ENCODE data around the gene BMP5.

The BMP5 gene

DNA sequence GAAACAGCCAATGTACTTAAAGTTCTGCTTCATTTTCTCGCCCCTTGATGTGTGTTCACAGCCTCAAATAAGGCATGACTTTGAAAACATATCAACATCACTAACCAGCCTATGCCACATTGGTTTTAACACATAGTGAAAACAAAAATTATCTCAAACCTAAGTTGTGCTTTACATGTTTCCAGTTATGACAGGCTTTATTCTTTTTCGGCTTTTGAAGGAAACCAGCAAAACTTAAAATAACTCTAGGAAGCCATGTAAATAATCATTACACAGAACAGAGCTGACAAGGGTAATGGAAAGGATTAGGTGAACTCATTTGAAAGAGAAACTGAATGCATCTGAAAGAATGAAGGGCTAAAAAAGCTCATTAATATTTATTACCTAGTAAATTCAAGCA is 42.1 kb downstream of the BMP5 start:
- Histone ChIP-seq H2AK5ac (ENCODE audit: low read length) (no peak overlapping the region), H3K4ac (ENCODE audit: low read depth, low read length) (no peak overlapping the region), H3K4me1 (ENCODE audit: control insufficient read depth, low read depth, low read length) (no peaks in the 10 kb centered on the region), H3K56ac (ENCODE audit: low read length) (no peak overlapping the region), H3K36me3 (ENCODE audit: control insufficient read depth, insufficient read depth, low read length) (no peaks in the 10 kb centered on the region), H4K5ac (ENCODE audit: low read length) (no peak overlapping the region), H3K18ac (ENCODE audit: low read length) (no peak overlapping the region), H3K4me3 (ENCODE audit: low read length) (no peak overlapping the region), H3K9ac (ENCODE audit: low read length) (no peak overlapping the region), H2BK15ac (replicated peaks; ENCODE audit: low read depth) (no peak overlapping the region), H3K23ac (ENCODE audit: low read length) (no peak overlapping the region), H3K4me2 (ENCODE audit: low read length) (no peak overlapping the region), H2BK120ac (ENCODE audit: low read depth, low read length) (no peak overlapping the region), H3K79me2 (ENCODE audit: control insufficient read depth, insufficient read depth, low read length) (no peaks in the 10 kb centered on the region), H4K8ac (ENCODE audit: low read depth, low read length) (no peak overlapping the region), H3K79me1 (ENCODE audit: low read length) (no peaks in the 10 kb centered on the region), H2BK5ac (ENCODE audit: low read length) (no peak overlapping the region), H3K27me3 (ENCODE audit: insufficient read depth, low read length, poor library complexity) (no peaks in the 10 kb centered on the region), H3K27ac (ENCODE audit: low read depth, low read length) (no peak overlapping the region)
- WGBS (ENCODE audit: extremely low coverage, insufficient coverage, low lambda C conversion rate), result no CpG with 5 or more reads among the region's 2 CpGs
- DNase-seq, result no peak

DNA sequence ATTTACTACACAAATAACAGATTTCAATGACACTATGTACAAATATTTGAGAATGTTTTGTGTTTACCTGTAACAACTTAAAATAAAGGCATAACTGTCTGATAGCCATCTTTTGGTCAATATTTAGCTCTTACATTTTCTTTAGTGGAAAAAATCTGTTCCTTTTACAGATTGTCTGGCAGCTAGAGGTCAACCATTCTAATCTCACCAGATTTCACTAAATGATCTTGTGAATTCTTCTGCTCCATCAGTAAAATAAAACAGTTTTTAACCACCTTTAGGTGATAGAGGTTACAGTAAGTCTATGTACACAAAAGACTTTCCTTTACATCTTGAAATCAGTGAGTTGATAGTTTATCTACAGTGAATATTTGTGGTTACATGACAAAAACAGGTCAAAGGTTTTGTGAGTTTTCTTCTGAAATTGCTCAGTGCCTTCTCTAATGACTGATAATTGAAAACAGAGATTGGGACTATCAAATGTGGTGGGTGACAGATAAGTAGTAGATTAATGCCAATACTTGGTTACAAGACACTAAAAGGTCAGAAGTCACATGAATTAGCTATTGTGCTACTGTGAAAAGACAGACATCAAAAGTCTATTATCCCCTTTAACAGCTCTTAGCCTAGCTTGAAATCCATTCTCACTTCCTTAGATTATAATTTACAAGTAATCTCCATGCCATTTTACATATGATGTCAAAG is 47.4 kb downstream of the BMP5 start:
- Histone ChIP-seq H3K4me3 (ENCODE audit: low read length) (no peak overlapping the region), H3K9ac (ENCODE audit: low read length) (no peak overlapping the region), H3K18ac (ENCODE audit: low read length) (no peak overlapping the region), H3K79me2 (ENCODE audit: control insufficient read depth, insufficient read depth, low read length) (no peaks in the 10 kb centered on the region), H3K36me3 (ENCODE audit: control insufficient read depth, insufficient read depth, low read length) (no peaks in the 10 kb centered on the region), H3K79me1 (ENCODE audit: low read length) (no peaks in the 10 kb centered on the region), H3K56ac (ENCODE audit: low read length) (no peak overlapping the region), H4K5ac (ENCODE audit: low read length) (no peak overlapping the region), H2AK5ac (ENCODE audit: low read length) (no peak overlapping the region), H4K8ac (ENCODE audit: low read depth, low read length) (no peak overlapping the region), H3K27me3 (ENCODE audit: insufficient read depth, low read length, poor library complexity) (no peaks in the 10 kb centered on the region), H3K27ac (ENCODE audit: low read depth, low read length) (no peak overlapping the region), H3K23ac (ENCODE audit: low read length) (no peak overlapping the region), H3K4ac (ENCODE audit: low read depth, low read length) (no peak overlapping the region), H2BK5ac (ENCODE audit: low read length) (no peak overlapping the region), H3K4me2 (ENCODE audit: low read length) (no peak overlapping the region), H3K4me1 (ENCODE audit: control insufficient read depth, low read depth, low read length) (no peaks in the 10 kb centered on the region), H2BK15ac (replicated peaks; ENCODE audit: low read depth) (no peak overlapping the region), H2BK120ac (ENCODE audit: low read depth, low read length) (no peak overlapping the region)
- peak; percentile 87 for DNase-seq

DNA sequence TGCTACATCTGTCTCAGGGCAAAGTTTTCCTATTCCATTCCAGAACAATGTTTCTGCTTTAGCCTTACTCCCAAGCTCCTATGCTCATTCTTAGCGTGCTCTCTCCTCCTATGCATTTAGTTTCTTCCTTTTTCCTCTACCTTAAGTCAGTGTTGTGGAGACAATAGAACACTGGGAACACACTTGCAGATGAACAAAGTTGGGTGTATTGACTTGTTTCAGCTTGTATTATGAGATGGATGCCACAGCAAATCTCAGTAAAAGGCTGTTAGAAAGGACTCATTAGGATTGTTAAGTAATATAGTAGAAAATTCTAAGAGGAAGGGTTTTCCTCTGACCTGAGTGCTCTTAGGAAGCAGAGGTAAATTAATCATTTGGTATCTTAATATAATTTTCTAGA is 48.4 kb downstream of the BMP5 start:
- no peaks in the 10 kb centered on the region for H3K36me3 ChIP-seq (ENCODE audit: control insufficient read depth, insufficient read depth, low read length)
- no peak overlapping the region for H3K9ac ChIP-seq (ENCODE audit: low read length)
- no peak overlapping the region for H2BK15ac ChIP-seq (replicated peaks; ENCODE audit: low read depth)
- no peak overlapping the region for H3K18ac ChIP-seq (ENCODE audit: low read length)
- no peaks in the 10 kb centered on the region for H3K4me1 ChIP-seq (ENCODE audit: control insufficient read depth, low read depth, low read length)
- H2BK120ac ChIP-seq (ENCODE audit: low read depth, low read length), result no peak overlapping the region
- DNase-seq, result peak; percentile 14
- no peak overlapping the region for H3K4me2 ChIP-seq (ENCODE audit: low read length)
- H4K5ac ChIP-seq (ENCODE audit: low read length), result no peak overlapping the region
- no peaks in the 10 kb centered on the region for H3K79me2 ChIP-seq (ENCODE audit: control insufficient read depth, insufficient read depth, low read length)
- H3K79me1 ChIP-seq (ENCODE audit: low read length), result no peaks in the 10 kb centered on the region
- H3K4me3 ChIP-seq (ENCODE audit: low read length), result no peak overlapping the region
- H3K27ac ChIP-seq (ENCODE audit: low read depth, low read length), result no peak overlapping the region
- WGBS (ENCODE audit: extremely low coverage, insufficient coverage, low lambda C conversion rate), result no CpG with 5 or more reads among the region's 1 CpG
- no peak overlapping the region for H3K56ac ChIP-seq (ENCODE audit: low read length)
- no peak overlapping the region for H3K23ac ChIP-seq (ENCODE audit: low read length)
- H2AK5ac ChIP-seq (ENCODE audit: low read length), result no peak overlapping the region
- no peak overlapping the region for H2BK5ac ChIP-seq (ENCODE audit: low read length)
- H4K8ac ChIP-seq (ENCODE audit: low read depth, low read length), result no peak overlapping the region
- H3K4ac ChIP-seq (ENCODE audit: low read depth, low read length), result no peak overlapping the region
- no peaks in the 10 kb centered on the region for H3K27me3 ChIP-seq (ENCODE audit: insufficient read depth, low read length, poor library complexity)

DNA sequence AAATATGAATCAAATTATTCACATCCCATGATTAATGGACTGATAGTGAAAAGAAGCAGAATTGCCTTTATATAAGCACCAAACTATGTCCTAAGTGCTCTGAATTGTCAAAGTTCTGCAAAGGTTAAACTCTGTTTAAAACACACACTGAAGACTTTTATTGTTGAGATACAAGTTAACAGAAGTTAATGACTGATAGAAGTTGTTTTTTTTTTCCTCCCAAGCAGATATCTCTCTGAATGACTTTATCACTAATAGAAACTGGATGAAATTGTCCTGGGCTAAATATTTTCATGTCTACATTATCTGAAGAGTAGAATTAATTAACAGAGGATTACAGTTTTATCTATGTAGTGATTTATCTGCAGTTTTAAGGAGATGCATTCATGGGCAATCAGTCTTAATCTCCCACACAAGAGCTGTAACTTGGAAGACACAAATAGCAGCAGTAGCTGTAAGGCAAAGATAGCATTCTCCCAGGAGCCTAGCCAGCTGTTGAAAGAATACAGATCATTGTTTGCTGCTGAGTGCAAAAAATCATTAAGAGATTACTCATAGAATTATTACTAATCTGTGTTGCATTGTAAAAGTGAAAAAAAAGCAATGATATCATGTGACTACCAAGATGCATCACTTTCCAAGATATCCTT is 49.9 kb downstream of the BMP5 start:
- Histone ChIP-seq H2BK5ac (ENCODE audit: low read length) (no peak overlapping the region), H3K79me1 (ENCODE audit: low read length) (no peaks in the 10 kb centered on the region), H3K4me3 (ENCODE audit: low read length) (no peak overlapping the region), H3K9ac (ENCODE audit: low read length) (no peak overlapping the region), H4K5ac (ENCODE audit: low read length) (no peak overlapping the region), H3K27me3 (ENCODE audit: insufficient read depth, low read length, poor library complexity) (no peaks in the 10 kb centered on the region), H3K56ac (ENCODE audit: low read length) (no peak overlapping the region), H3K27ac (ENCODE audit: low read depth, low read length) (no peak overlapping the region), H3K36me3 (ENCODE audit: control insufficient read depth, insufficient read depth, low read length) (no peaks in the 10 kb centered on the region), H3K4me2 (ENCODE audit: low read length) (no peak overlapping the region), H3K79me2 (ENCODE audit: control insufficient read depth, insufficient read depth, low read length) (no peaks in the 10 kb centered on the region), H2BK120ac (ENCODE audit: low read depth, low read length) (no peak overlapping the region), H2AK5ac (ENCODE audit: low read length) (no peak overlapping the region), H3K4me1 (ENCODE audit: control insufficient read depth, low read depth, low read length) (no peaks in the 10 kb centered on the region), H3K23ac (ENCODE audit: low read length) (no peak overlapping the region), H3K18ac (ENCODE audit: low read length) (no peak overlapping the region), H2BK15ac (replicated peaks; ENCODE audit: low read depth) (no peak overlapping the region), H4K8ac (ENCODE audit: low read depth, low read length) (no peak overlapping the region), H3K4ac (ENCODE audit: low read depth, low read length) (no peak overlapping the region)
- peak; percentile 80 for DNase-seq

DNA sequence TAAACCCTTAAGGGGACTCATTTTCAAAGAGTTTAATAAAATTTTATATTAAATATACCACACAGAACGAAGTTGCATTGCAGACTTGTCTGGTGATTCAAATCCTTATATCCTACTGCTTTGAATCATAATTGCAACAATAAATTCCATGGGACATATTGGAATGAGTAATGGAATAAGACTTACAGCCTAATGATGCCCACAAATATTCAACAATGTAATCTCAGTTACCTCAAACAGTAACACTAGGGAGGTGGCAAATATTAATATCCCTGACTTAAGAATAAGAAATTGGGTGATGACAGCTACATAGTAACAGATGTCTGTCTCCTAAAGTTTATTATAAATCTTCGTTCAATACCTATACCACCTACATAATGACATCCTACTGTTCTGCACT is 52.6 kb downstream of the BMP5 start:
- no CpG with 5 or more reads among the region's 2 CpGs for WGBS (ENCODE audit: extremely low coverage, insufficient coverage, low lambda C conversion rate)
- Histone ChIP-seq H3K79me1 (ENCODE audit: low read length) (no peaks in the 10 kb centered on the region), H4K5ac (ENCODE audit: low read length) (no peak overlapping the region), H3K27ac (ENCODE audit: low read depth, low read length) (no peak overlapping the region), H3K36me3 (ENCODE audit: control insufficient read depth, insufficient read depth, low read length) (no peaks in the 10 kb centered on the region), H3K56ac (ENCODE audit: low read length) (no peak overlapping the region), H3K4me2 (ENCODE audit: low read length) (no peak overlapping the region), H3K9ac (ENCODE audit: low read length) (no peak overlapping the region), H3K23ac (ENCODE audit: low read length) (no peak overlapping the region), H2BK5ac (ENCODE audit: low read length) (no peak overlapping the region), H3K18ac (ENCODE audit: low read length) (no peak overlapping the region), H3K4me1 (ENCODE audit: control insufficient read depth, low read depth, low read length) (no peaks in the 10 kb centered on the region), H3K79me2 (ENCODE audit: control insufficient read depth, insufficient read depth, low read length) (no peaks in the 10 kb centered on the region), H2BK120ac (ENCODE audit: low read depth, low read length) (no peak overlapping the region), H2BK15ac (replicated peaks; ENCODE audit: low read depth) (no peak overlapping the region), H4K8ac (ENCODE audit: low read depth, low read length) (no peak overlapping the region), H3K4ac (ENCODE audit: low read depth, low read length) (no peak overlapping the region), H2AK5ac (ENCODE audit: low read length) (no peak overlapping the region), H3K4me3 (ENCODE audit: low read length) (no peak overlapping the region), H3K27me3 (ENCODE audit: insufficient read depth, low read length, poor library complexity) (no peaks in the 10 kb centered on the region)
- DNase-seq, result no peak

GRCh38 chr6:55822005-55822404 is 53.4 kb downstream of the BMP5 start:
- no CpG with 5 or more reads among the region's 2 CpGs for WGBS (ENCODE audit: extremely low coverage, insufficient coverage, low lambda C conversion rate)
- Histone ChIP-seq H3K23ac (ENCODE audit: low read length) (no peak overlapping the region), H3K18ac (ENCODE audit: low read length) (no peak overlapping the region), H3K9ac (ENCODE audit: low read length) (no peak overlapping the region), H2BK15ac (replicated peaks; ENCODE audit: low read depth) (no peak overlapping the region), H3K27ac (ENCODE audit: low read depth, low read length) (no peak overlapping the region), H3K79me2 (ENCODE audit: control insufficient read depth, insufficient read depth, low read length) (no peaks in the 10 kb centered on the region), H2AK5ac (ENCODE audit: low read length) (no peak overlapping the region), H4K5ac (ENCODE audit: low read length) (no peak overlapping the region), H2BK120ac (ENCODE audit: low read depth, low read length) (no peak overlapping the region), H3K4me3 (ENCODE audit: low read length) (no peak overlapping the region), H4K8ac (ENCODE audit: low read depth, low read length) (no peak overlapping the region), H3K79me1 (ENCODE audit: low read length) (no peaks in the 10 kb centered on the region), H3K4me1 (ENCODE audit: control insufficient read depth, low read depth, low read length) (no peaks in the 10 kb centered on the region), H3K27me3 (ENCODE audit: insufficient read depth, low read length, poor library complexity) (no peaks in the 10 kb centered on the region), H3K4me2 (ENCODE audit: low read length) (no peak overlapping the region), H3K4ac (ENCODE audit: low read depth, low read length) (no peak overlapping the region), H3K36me3 (ENCODE audit: control insufficient read depth, insufficient read depth, low read length) (no peaks in the 10 kb centered on the region), H3K56ac (ENCODE audit: low read length) (no peak overlapping the region), H2BK5ac (ENCODE audit: low read length) (no peak overlapping the region)
- no peak for DNase-seq
